Activated CD8-positive, alpha-beta memory T cell treated with anti-CD3 and anti-CD28 coated beads for 4 hours (primary cell): ENCODE measurements around the gene TRMU.

Source experiments
- DNase-seq, 2 donors: peaks; one replicate each; pipeline ENCODE4 v3.0.0-alpha.2; 2020; ENCODE audit warnings: low read depth in 2 of 2

Gene TRMU

DNA sequence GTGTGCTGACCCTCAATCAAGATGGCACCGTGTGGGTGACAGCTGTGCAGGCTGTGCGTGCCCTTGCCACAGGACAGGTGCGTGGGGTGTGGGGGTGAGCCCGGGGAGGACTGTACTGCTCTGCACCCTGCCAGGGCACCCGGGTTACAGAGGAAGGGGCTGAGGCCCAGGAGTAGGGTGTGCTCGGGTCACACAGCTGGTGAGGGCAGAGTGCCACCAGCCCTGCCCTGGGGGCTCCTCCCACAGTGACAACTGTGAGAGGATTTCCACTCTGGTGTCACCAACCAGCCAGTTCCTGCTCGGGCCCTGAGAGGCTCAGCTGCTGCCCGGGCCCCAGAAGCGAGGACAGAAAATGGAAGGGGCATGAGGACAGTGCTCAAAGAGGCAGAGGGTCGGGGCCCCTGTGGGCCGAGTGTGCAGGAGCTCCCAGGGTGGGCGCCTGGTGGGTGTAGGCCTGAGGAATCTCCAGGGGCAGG is 20.5 kb downstream of the TRMU start:
- DNase-seq = no peak

DNA sequence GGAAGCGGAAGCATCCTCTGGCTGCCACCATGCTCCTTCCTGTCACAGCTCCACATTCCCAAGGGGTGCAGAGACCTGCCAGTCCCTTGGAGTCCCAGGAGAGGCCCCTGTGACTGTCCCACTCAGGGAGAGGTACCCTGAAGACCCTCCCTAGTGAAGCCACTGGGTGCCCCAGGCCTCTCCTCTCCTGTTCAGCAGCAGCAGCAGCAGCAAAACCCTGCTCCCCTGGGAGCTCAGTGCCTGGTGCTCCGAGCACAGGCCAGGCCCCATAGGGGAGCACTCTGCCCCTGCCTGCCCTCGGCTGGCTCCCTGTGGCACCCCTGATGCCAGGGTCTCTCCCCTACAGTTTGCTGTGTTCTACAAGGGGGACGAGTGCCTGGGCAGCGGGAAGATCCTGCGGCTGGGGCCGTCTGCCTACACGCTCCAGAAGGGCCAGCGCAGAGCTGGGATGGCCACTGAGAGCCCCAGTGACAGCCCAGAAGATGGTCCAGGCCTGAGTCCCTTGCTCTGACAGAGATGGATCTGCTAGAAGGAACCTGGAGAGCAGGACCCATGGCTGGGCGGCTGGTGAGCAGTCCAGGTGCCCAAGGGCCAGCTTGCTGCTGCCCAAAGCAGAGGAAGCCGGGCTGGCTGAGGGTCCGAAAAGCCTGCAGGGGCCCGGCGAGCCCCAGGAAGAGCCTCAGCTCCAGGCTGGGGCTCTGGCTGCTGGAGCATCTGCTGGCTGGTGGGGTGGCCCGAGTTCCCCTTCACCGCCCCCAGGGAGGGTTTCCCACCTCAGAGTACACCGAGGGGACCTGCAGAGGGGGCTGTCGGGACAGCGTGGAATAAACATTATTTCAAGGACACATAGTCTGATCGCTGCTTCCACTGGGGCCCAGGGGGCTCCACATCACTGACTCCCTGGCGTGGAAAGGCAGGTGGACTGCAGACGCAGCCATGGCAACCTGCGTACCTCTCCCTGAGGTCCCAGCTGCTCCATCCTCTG is 21.3 kb downstream of the TRMU start:
- DNase-seq = no peak

DNA sequence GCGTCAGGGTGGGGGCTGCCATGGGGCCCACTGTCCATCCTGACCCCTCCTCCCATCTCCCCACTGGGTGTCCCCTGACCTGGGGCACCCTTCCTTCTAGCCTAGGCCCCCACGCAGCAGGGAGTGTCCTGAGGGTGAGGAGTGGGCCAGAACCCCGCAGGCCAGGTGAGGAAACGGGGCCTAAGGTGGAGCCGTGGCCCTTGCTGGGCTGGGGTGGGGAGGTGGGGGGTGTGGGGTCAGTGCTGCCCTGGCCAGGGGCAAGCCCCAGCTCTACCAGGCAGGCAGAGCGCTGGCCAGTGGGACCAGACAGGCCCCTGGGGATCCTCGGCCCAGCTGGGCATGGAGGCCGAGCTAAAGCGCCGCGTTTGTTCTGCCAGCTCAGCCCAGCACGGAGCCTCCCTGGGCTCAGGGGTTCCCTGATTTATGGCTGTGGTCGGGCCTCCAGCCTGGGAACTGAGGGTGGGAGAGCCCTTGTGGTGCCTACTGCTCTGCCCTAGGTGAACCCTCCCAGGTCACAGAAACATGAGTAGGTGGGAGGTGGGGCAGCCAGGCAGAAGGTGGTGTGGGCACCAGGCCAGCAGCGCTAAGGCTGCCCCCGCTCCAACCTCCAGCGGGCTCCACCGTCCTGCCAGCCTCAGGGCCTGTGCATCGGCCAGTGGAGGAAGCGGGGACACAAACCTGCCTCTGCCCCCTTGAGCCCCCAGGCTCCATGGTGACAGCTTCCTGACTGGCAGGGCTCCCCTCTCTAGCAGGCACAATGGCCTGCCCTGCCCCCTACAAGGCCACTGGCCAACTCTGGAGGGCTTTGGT is 22.4 kb downstream of the TRMU start:
- DNase-seq = no peak

DNA sequence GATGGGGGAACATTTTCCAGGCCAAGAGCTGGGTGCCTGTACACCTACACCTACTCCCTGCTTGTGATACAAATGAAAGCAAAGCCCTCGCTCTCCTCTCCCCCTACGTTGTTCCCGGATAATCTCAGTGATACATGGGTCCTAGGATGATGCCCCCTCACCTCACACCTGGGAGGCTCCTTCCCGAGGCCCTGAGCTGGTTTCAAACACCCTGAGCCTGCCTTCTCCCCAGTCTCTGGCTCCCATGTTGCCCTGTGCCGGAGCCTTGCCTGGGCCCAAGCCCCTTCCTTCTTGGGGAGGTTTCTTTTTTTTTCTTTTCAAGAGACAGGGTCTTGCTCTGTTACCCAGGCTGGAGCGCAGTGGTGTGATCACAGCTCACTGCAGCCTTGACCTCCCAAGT is 23.3 kb downstream of the TRMU start:
- no peak for DNase-seq

DNA sequence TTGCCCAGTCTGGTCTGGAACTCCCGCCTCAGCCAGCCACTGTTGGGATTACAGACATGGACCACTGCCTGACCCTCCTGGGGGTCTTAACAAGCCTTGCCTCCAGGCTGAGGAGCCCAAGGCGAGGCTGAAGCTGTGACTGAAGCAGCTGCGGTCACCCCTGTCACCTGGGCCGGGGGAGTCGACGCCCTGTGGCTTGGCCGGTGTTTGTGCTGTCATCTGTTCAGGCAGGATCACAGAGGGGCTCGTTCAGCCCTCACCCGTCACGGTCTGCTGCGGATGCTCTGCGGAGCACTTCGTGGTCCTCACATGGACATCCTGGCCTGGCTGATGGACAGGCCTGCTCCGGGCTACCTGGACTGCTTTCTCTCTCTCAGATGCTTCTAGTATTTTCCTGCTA is 23.8 kb downstream of the TRMU start:
- no peak for DNase-seq

DNA sequence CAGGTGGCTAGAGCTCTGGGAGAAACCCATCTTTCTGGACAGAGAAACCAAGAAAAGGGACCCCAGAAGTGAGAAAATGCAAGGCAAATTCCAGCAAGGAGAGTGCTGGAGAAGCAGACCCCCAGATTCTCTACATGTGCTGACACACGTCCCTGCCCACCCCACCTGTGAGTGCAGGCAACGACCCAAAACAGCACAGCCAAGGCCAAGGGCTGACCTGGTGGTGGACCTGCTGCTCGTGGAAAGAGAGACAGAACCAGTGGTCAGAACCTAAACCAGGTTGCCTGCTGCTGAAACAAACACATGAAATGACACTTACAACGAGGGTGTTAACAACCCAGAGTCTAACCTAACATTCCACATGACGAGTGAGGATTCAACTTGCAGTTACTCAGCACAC is 24.6 kb downstream of the TRMU start:
- DNase-seq = no peak

DNA sequence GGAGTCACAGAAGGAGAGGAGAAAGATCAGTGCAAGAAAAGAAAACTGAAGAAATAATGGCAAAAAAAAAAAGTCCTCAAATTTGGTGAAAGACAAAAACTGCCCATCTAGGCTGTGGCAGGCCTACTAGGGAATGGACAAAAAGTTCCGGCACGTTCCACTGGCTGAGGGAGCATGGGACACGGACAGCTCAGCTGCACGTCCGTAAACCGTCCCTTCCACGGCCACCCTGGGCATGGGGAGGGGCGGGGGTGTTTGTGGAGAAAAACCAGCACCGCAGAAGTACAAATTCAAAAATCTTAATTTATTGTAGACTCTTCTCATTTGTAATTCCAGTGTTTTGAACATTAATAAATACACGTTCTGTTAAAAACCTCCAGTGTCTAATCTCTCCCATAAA is 25.4 kb downstream of the TRMU start:
- DNase-seq = no peak

DNA sequence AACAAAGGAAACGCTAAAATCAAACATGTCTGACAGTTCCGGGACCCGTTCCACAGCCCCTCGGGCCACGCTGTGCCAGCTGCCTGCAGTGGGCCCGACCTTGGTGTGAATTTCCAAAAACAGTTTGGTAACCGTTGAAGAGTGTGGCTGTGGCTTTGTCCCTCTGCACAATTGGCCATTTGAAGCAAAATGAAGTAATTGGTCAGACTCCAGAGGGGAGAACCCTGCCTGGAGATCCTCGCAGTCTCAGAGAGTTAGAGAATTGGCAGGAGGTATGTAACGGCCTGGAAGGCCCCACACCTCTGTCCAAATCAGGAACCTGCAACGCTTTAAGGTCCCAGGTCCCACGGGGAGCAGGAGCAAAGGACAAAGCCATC is 26.3 kb downstream of the TRMU start:
- DNase-seq = no peak

DNA sequence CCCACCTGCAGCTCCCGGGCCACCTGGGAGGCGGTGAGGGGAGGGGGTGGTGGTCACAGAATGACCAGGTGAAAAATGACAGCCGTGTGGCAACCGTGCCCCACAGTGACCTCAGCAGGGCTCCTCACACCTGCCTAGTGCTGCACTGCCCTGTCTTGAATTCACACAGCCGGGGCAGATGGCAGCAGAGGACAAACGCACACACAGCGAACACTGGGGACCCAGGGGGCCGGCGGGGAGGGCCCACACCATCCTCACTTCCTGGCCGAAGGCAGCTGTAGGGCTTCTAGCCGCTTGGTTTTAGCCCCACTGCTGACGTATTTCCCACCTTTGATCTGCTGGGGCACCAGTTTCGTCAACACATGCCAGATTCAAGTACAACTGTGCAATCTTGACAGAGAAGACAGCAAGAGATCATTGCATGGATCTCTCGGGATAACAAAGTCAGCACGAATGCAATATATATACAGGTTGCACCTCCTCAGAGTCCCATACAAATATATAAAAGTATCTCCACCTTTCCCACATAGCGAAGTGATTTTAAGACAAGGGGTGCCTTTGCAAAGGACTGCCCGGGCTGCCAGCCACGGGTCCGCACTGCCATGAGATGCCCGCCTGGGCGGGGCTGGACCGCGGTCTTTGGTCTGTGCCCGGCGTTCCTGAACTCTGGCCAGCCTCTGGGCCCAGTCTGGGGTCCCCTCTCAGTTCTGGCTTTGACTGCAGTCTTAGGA is 26.9 kb downstream of the TRMU start:
- no peak for DNase-seq

DNA sequence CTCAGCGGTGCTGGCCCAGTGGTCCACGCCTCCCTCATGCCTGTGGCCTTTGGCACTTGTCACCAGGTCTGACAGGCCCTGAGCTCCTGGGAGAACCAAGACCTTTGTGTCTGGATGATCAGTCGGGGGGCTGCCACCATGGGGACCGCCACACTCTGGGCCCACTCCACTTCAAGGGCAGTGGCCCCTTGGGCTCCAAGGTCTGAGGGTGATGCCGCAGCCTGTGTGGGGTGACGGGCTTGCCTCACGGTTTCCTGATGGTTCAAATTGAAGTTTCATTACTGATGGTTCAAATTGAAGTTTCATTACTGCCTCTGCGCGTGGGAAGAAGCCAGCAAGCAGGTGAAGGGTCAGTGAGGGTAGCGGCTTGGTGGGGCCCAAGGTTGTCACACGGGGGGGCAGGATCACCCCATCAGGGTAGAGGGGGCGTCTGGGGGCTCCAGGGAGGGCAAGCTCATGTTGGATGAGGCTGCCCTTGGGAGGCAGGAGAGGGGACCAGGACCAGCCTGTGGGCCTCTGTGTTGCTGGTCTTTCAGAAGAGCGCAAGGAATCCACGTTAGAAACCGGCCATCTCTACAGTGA is 27.5 kb downstream of the TRMU start:
- DNase-seq = no peak

DNA sequence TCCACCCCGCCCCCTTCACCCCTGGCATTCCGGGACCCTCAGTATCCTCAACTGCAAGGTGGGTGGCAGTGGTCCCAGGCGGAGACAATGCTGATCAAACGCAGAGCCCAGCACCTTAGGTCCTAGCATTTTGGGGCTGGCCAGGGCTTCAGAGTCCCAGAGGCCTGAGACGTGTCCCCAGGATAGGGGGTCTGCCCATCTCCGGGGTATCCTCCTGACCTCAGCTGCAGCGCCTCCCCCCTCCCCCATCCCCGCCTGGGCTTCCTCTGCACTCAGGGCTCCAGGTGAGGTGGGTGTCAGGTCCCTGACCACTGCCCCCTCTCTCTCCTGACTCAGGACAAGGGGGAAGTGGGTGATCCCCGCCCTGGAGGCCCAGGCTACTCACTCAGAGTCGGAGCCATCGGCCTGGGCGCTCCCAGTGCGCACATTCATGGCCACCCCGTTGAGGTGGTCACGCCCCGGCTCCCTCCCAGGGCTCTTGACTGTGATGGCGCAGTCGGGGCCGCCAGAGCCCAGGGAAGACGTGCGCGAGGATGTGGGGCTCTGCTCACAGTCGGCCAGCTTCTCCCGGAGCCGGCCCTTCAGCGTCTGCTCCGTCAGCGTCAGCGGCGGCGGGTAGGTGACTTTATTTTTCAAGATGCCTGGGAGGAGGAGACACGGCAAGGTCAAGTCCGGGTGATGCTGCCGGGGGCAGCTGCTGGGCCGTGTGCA is 28.3 kb downstream of the TRMU start:
- DNase-seq = no peak

DNA sequence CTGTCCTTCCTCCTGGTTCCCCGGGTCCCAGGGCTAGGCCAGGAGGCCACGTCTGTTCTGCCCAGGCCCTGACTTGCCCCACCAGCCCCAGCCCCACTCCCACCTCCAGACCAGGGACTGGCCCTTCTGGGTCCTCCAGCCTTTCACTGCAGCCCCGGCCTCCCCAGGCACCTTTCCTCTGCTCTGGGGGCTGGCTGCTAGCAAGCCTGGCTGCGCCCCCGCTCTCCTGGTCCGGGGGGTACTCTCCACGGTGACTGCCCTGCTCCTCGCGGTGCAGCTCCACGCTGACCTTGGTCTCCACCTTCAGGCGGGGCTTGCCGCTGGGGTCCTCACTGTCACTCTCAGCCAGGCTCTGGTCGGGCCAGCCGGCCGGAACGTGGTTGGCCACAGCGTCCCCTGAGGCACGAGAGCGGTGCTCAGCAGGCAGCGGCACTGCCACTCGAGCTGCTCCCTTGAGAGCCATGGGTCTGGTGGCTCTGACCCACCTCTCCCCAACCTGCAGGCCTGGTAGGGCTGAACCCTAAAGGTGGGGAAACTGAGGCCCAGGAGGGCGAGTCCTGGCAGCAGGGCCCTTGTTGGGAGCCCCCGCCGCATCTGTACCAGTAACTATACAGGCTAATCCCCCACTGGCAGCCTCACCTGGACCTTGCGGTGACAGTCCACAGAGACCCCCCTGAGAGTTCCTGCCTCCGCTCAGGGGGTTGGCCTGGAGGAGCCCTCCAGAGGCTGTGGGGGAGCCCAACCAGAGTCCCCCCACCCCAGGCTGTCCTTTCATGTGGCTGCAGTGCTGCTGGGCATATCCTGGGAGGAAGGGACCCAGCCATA is 29.0 kb downstream of the TRMU start:
- no peak for DNase-seq

DNA sequence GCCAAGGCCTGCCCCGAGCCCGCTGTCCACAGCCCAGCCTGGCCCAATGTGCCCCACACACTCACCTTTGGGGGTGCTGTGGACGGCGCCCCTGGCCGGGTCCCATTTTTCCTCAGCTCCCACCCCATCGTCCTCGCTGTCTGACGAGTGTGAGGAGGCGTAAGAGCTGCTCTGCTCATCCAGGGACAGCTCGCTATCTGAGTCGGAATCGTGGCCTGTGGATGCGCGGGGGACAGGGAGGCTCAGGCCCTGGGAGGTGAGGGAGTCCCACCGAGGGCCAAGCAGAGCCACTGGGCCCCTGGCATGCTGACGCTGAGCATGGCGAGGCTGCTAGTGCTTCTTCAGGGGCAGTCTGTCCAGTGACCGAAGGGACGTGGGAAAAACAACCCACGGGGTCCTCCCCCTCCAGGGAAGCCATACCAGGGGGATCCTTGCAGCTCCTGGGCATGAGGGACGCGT is 29.7 kb downstream of the TRMU start:
- no peak for DNase-seq

DNA sequence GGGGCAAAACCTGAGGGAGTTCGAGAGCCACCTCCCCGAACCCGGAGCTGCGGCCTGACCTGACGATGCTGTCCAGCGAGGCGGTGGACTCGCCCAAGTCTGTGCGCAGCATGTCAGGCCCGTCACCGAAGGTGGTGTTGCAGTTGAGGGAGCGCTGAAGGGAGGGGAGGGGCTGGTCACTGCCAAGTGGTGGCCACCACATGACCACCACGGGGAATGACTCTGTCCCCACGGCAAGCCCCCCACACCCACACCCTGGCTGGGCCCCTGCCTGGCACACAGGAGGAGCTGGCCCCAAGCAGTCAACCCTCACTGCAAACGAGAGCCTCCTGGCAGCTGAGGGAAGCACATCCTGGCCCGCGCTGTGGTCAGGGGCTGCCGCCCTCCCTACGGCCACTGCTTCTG is 30.8 kb downstream of the TRMU start:
- no peak for DNase-seq

DNA sequence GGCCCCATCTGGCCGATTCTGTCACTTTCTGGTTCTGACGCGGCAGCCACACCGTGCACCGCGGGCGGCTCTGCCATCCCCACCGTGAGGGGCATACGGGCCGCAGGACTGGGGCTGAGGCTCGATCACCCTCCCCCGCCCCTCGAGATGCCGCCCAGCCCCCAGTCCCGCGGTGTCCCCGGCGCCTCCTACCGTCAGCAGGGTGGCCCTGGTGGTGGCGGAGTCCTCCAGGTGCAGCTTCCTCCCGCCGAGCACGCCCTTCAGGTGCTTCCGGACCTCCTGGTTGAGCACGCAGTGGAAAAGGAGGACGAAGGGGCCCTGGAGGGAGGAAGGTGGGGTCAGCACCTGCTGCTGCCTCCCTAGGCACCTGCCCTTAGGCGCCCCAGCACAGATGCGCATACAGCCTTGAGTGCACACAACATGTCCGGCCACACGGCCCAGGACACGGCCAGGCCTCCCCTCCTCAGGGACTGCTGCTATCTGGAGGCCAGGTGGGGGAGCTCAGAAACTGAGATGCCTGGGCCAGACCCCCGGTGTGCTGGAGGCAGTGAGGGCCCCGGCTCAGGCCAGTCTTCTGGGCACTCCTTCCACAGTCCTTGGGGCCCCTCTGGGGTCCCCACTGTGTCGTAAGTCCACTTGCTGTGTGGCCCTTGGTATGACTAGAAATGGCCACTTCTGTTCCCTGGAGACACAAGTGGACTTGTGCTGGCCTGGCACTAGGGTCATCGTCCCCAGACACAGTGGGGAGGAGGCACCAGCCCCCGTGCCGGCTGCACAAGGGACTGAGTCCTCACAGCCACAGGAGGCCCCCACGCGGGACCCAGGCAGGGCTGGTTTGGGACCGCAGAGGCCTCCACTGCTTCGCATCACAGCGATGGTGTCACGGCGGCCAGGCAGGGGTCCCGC is 31.5 kb downstream of the TRMU start:
- DNase-seq = no peak

DNA sequence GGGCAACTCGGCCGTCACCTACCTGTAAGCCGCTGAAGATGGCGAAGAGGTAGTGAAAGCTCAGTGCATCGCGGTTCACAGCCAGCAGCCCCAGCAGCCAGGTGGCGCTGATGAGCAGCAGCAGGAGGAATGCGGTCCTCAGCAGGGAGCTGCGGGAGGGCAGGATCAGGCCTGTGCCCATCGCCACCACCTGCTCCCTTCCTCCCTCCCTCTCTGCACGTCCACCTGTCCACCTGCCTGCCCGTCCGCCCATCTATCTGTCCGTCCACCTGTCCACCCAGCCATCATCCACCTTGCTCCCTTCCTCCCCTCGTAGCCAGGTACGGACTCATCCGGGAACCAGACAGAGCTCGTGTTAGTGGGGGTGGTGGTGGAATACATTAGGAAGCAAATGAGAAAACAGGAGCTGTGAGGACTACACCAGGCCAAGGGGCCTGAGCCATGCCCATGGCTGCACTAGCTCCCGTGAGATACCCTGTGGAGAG is 32.2 kb downstream of the TRMU start:
- peak; percentile 26 to 44 for DNase-seq

DNA sequence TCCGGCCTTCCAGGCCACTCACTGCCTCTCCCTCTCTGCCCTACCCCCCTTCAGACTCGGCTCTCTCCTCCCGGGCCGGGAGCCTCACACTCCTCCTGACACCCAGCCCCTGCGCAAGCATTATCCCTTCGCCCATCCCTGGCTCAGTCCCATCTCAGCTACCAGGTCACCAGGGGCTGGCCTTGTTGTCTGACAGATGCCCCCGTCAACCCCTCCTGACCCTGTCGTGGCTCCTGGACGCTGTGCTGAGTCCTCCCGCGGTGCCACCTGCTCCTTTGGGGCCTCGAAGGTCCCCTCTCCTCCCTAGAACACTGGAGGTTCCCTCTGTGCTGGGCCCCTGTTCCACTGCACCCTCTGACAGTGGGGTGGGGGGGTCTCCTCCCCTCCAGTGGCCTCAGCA is 32.9 kb downstream of the TRMU start:
- no peak for DNase-seq

DNA sequence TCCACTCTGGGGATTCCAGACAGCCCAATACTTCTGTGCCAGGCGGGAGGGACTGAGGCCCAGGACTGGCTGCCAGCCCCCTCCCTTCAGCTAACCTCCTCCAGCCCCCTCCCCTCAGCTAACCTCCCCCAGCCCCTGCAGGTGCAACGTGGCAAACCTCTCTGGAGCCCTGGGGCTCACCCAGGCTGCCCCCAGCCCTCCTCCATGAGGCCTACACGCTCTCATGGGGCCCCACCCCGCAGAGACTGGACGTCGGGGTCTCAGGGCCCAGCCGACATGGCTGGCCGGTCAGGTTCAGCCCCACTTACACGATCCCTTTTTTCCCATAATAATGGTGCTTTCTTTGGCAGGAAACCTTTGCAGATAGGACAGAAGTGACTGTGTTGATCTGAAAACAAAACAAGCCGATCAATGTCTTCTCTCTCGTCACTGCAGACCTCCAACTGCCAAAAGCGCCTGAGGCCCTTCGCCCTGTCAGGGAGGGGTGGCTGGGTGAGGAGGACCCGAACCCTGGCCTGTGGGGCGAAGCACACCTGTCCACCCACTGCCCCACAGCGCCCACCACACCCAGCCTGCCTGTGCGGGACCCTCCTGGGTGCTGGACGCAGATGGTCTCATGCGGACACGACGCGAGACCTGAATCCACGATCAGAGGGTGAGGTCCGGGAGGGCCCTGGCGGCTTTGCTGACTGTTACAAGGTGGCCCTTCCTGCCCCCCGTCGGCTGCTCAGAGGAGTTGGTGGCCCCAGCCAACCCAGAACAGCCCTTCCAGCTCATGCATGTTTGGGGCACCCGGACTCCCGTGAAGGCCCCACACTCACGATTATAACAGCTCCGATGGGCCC is 33.6 kb downstream of the TRMU start:
- no peak for DNase-seq
